Tibial artery (tissue), 4 donors: ENCODE results near the gene SCFD1.
"Not testable (repeated sequence)": the region's sequence is repeated elsewhere in the genome, so short reads cannot be mapped to it uniquely, and the experiment has no call there.

Experiments used
- DNase-seq, 2 donors: peaks; one replicate each; pipeline ENCODE4 v3.0.0-alpha.2; 2019
- H3K27ac ChIP-seq, 2 donors: fragments of 200-600 bp; sonication (generic) in 1 of 2; 1 replicate in 1 of 2; 2 replicates in 1 of 2; pipeline ENCODE4 v1.5.1; 2018 to 2019; ENCODE audit warnings: mild to moderate bottlenecking in 1 of 2
- H3K27me3 ChIP-seq, 2 donors: fragments of 200-600 bp; sonication (generic) in 1 of 2; one replicate each; pipeline versions ENCODE4 v1.5.1 to v1.6.0; 2016 to 2019
- H3K36me3 ChIP-seq, 3 donors: fragments of 200-600 bp; sonication (generic) in 2 of 3; one replicate each; pipeline ENCODE4 v1.5.1; 2016 to 2019; ENCODE audit warnings: mild to moderate bottlenecking in 2 of 3
- H3K4me1 ChIP-seq, 4 donors: fragments of 200-600 bp; sonication (generic) in 2 of 4; 1 replicate in 3 of 4; 2 replicates in 1 of 4; pipeline ENCODE4 v1.5.1; 2016 to 2019
- H3K4me3 ChIP-seq, 2 donors: fragments of 200-600 bp; sonication (generic) in 1 of 2; 1 replicate in 1 of 2; 2 replicates in 1 of 2; pipeline ENCODE4 v1.5.1; 2018 to 2019; ENCODE audit warnings: mild to moderate bottlenecking in 2 of 2
- H3K9me3 ChIP-seq, 3 donors: fragments of 200-600 bp; sonication (generic) in 1 of 3; one replicate each; pipeline ENCODE4 v1.5.1; 2016 to 2019
- CTCF ChIP-seq, 2 experiments: fragments of 200-600 bp in 1 of 2; fragments of 450-650 bp in 1 of 2; IDR thresholded peaks; one replicate each; pipeline ENCODE4 v1.5.1; 2017 to 2019; ENCODE audit warnings: antibody characterized with exemption in 2 of 2, mild to moderate bottlenecking in 1 of 2, moderate library complexity in 1 of 2
- intact Hi-C: fragments of 100-400 bp; cut with DNase I; formaldehyde crosslinking; loops from one replicate; pipeline ENCODE4 v1.15.0; 2023; ENCODE audit warnings: low total_unique reads

Gene SCFD1

GRCh38 chr14:30630248-30630647 lies 8.1 kb downstream of the SCFD1 start:
- H3K27me3 ChIP-seq: no peaks in the 10 kb centered on the region
- H3K4me3 ChIP-seq: no peak overlapping the region
- intact Hi-C loops: no loop called here
- DNase-seq: no peak
- peaks cover 14 to 30% (median 27%) of the 10 kb centered on the region in 3 donors for H3K36me3 ChIP-seq
- no peak for TF ChIP-seq CTCF (IDR thresholded peaks at IDR 0.05)
- H3K9me3 ChIP-seq: no peaks in the 10 kb centered on the region
- H3K27ac ChIP-seq: no peak overlapping the region
- H3K4me1 ChIP-seq: peaks cover 0 to 20% (median 5%) of the 10 kb centered on the region in 4 donors

GRCh38 chr14:30632730-30633129 lies 10.6 kb downstream of the SCFD1 start:
- no peak for DNase-seq
- Histone ChIP-seq H3K36me3 (peaks cover 14 to 32% (median 32%) of the 10 kb centered on the region in 3 donors), H3K4me3 (no peak overlapping the region), H3K4me1 (peaks cover 0 to 6% (median 0%) of the 10 kb centered on the region in 4 donors), H3K9me3 (no peaks in the 10 kb centered on the region), H3K27me3 (no peaks in the 10 kb centered on the region), H3K27ac (no peak overlapping the region)
- TF ChIP-seq CTCF (IDR thresholded peaks at IDR 0.05): no peak
- intact Hi-C loops: no loop called here

GRCh38 chr14:30638926-30639325 lies 16.8 kb downstream of the SCFD1 start:
- no peak for TF ChIP-seq CTCF (IDR thresholded peaks at IDR 0.05)
- DNase-seq: no peak
- H3K27me3 ChIP-seq: no peaks in the 10 kb centered on the region
- H3K4me1 ChIP-seq: no peaks in the 10 kb centered on the region
- H3K36me3 ChIP-seq: peaks cover 4 to 56% (median 35%) of the 10 kb centered on the region in 3 donors
- intact Hi-C loops: no loop called here
- H3K9me3 ChIP-seq: no peaks in the 10 kb centered on the region
- no peak overlapping the region for H3K4me3 ChIP-seq
- H3K27ac ChIP-seq: no peak overlapping the region

GRCh38 chr14:30641207-30641606 lies 19.1 kb downstream of the SCFD1 start:
- no peaks in the 10 kb centered on the region for H3K27me3 ChIP-seq
- no peak for TF ChIP-seq CTCF (IDR thresholded peaks at IDR 0.05)
- no peak overlapping the region for H3K4me3 ChIP-seq
- H3K36me3 ChIP-seq: peaks cover 24 to 63% (median 38%) of the 10 kb centered on the region in 3 donors
- no peak for DNase-seq
- no peak overlapping the region for H3K27ac ChIP-seq
- intact Hi-C loops: no loop called here
- no peaks in the 10 kb centered on the region for H3K4me1 ChIP-seq
- peaks cover 0 to 11% (median 5%) of the 10 kb centered on the region in 3 donors for H3K9me3 ChIP-seq

- H3K27me3 ChIP-seq, H3K27ac ChIP-seq, DNase-seq, H3K4me1 ChIP-seq, intact Hi-C loops, H3K4me3 ChIP-seq: not testable (repeated sequence)
- Histone ChIP-seq H3K9me3 (peaks cover 0 to 11% (median 5%) of the 10 kb centered on the region in 3 donors), H3K36me3 (peaks cover 25 to 72% (median 40%) of the 10 kb centered on the region in 3 donors)
These were observed 22.3 kb downstream of the SCFD1 start for GRCh38 chr14:30644462-30644861.

GRCh38 chr14:30645600-30645999 lies 23.5 kb downstream of the SCFD1 start:
- no peak overlapping the region for H3K27ac ChIP-seq
- no peaks in the 10 kb centered on the region for H3K27me3 ChIP-seq
- H3K36me3 ChIP-seq: peaks cover 32 to 78% (median 47%) of the 10 kb centered on the region in 3 donors
- TF ChIP-seq CTCF (IDR thresholded peaks at IDR 0.05): no peak
- intact Hi-C loops: no loop called here
- no peak for DNase-seq
- peaks cover 0 to 11% (median 5%) of the 10 kb centered on the region in 3 donors for H3K9me3 ChIP-seq
- no peaks in the 10 kb centered on the region for H3K4me1 ChIP-seq
- H3K4me3 ChIP-seq: no peak overlapping the region
